ENCODE measurements around the gene ODF4.
"Not testable (repeated sequence)": the region's sequence is repeated elsewhere in the genome, so short reads cannot be mapped to it uniquely, and the experiment has no call there.

The ODF4 gene

GRCh38 chr17:8366231-8366630 lies 26.6 kb downstream of the ODF4 start:
- TF ChIP-seq CTCF (IDR thresholded peaks at IDR 0.05; ENCODE audit: insufficient read depth, missing control alignments): no peak
- FAIRE-seq (no peak), DNase-seq (ENCODE audit: insufficient read length, low spot score) (no peak)

- DNase-seq (ENCODE audit: insufficient read length, low spot score) (no peak), FAIRE-seq (no peak)
- TF ChIP-seq CTCF (IDR thresholded peaks at IDR 0.05; ENCODE audit: insufficient read depth, missing control alignments): no peak
These were observed 28.6 kb downstream of the ODF4 start for GRCh38 chr17:8368193-8368592.

- no peak for TF ChIP-seq CTCF (IDR thresholded peaks at IDR 0.05; ENCODE audit: insufficient read depth, missing control alignments)
These were observed 30.3 kb downstream of the ODF4 start for GRCh38 chr17:8369944-8370343.

GRCh38 chr17:8371786-8372185 lies 32.1 kb downstream of the ODF4 start:
- FAIRE-seq: no peak
- DNase-seq (ENCODE audit: insufficient read length, low spot score): no peak
- TF ChIP-seq CTCF (IDR thresholded peaks at IDR 0.05; ENCODE audit: insufficient read depth, missing control alignments): no peak

More at GRCh38 chr17:8369944-8370343, 30.3 kb downstream of the ODF4 start:
- FAIRE-seq: no peak
- DNase-seq (ENCODE audit: insufficient read length, low spot score): no peak

GRCh38 chr17:8372422-8372821 lies 32.8 kb downstream of the ODF4 start:
- TF ChIP-seq CTCF (IDR thresholded peaks at IDR 0.05; ENCODE audit: insufficient read depth, missing control alignments): no peak
- FAIRE-seq (no peak), DNase-seq (ENCODE audit: insufficient read length, low spot score) (no peak)

GRCh38 chr17:8373856-8374255 lies 34.2 kb downstream of the ODF4 start:
- not testable (repeated sequence) for FAIRE-seq; DNase-seq (ENCODE audit: insufficient read length, low spot score)

GRCh38 chr17:8375738-8376259 lies 36.2 kb downstream of the ODF4 start:
- no peak for DNase-seq (ENCODE audit: insufficient read length, low spot score)

More at GRCh38 chr17:8375738-8376259, 36.2 kb downstream of the ODF4 start:
- TF ChIP-seq CTCF (IDR thresholded peaks at IDR 0.05; ENCODE audit: insufficient read depth, missing control alignments): no peak
- no peak for FAIRE-seq
